ENCODE measurements around the gene ACP5.
"Not testable (repeated sequence)": the region's sequence is repeated elsewhere in the genome, so short reads cannot be mapped to it uniquely, and the experiment has no call there.

Gene ACP5

GRCh38 chr19:11578258-11579142, 1.1 kb upstream of the ACP5 start:
- no peak for DNase-seq (ENCODE audit: low spot score)

GRCh38 chr19:11576227-11576626, 1.2 kb downstream of the ACP5 start:
- no peak for DNase-seq (ENCODE audit: low spot score)

DNA sequence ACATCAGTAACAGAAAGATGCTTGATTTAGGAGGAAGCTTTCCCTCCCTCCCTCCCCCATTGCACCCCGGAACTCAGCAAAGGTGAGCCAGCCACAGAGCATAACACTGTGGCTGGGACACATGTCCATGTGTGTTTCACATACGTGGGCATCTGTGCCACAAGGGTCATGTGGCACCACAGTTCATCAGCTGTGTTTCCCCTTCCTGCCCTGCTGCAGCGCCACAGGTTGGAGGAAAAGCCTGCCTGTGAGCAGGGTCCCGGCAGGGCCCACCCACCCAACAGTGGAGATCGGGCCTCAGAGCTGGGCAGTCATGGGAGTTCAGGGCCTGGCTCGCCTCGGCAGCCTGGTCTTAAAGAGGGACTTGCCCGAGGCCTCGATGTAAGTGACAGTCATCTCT, 2.8 kb downstream of the ACP5 start:
- DNase-seq (ENCODE audit: low spot score): no peak

DNA sequence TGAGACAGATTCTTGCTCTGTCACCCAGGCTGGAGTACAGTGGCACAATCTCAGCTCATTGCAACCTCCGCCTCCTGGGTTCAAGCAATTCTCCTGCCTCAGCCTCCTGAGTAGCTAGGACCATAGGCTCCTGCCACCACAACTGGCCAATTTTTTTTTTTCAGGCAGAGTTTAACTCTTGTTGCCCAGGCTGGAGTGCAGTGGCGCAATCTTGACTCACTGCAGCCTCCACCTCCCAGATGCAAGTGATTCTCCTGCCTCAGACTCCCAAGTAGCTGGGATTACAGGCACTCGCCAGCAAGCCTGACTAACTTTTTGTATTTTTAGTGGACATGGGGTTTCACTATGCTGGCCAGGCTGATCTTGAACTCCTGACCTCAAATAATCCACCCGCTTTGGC, 3.7 kb downstream of the ACP5 start:
- not testable (repeated sequence) for DNase-seq (ENCODE audit: low spot score)

GRCh38 chr19:11573354-11573753, 4.1 kb downstream of the ACP5 start:
- DNase-seq (ENCODE audit: low spot score): not testable (repeated sequence)

GRCh38 chr19:11570039-11570462, 7.4 kb downstream of the ACP5 start:
- DNase-seq (ENCODE audit: low spot score): peak; percentile 31

- DNase-seq (ENCODE audit: low spot score): no peak
Measured at GRCh38 chr19:11566164-11566563, 11.3 kb downstream of the ACP5 start.

- not testable (repeated sequence) for DNase-seq (ENCODE audit: low spot score)
Measured at GRCh38 chr19:11565649-11565980, 11.8 kb downstream of the ACP5 start.

- DNase-seq (ENCODE audit: low spot score): not testable (repeated sequence)
Measured at GRCh38 chr19:11564082-11564807, 13.2 kb downstream of the ACP5 start.

DNA sequence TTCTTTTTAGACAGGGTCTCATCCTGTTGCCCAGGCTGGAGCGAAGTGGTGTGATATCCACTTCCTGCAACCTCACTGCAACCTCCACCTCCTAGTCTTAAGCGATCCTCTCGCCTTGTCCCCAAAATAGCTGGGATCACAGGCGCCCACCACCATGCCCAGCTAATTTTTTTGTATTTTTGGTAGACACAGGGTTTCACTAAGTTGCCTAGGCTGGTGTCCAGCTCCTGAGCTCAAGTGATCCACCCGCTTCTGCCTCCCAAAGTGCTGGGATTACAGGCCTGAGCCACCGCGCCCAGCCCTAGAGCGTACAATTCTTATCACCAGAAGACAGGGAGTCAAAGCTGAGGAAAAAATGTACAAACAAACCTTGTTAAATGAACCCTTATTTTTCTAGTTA, 13.9 kb downstream of the ACP5 start:
- no peak for DNase-seq (ENCODE audit: low spot score)

DNA sequence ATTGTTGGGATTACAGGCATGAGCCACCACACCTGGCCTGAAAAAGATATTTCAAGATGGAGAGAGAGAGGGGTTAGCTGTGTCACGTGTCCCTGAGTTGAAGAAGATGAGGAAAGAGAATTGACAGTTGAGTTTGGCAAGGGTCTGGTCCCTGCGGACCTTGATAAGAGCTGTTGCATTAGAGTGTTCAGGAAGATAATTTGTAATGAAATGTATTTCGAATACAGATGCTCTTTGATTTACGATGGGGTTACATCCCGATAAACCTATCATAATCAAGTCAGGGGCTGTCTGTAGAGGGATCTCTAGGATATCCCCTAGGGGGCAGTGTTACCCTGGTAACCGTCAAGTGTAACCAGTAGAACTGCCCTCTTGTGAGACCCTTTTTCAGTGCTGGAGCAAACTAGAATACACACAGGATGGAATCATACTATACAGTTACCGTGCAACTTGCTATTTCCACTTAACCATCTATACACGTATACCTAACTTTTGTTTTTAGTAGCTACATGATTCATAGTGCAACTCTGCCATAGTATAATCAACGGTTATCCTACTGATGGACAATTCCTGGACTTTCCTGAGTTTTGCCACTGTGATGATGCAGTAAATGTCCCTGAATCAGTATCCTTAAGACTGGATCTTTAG, 16.9 kb downstream of the ACP5 start:
- DNase-seq (ENCODE audit: low spot score): peak; percentile 92

DNA sequence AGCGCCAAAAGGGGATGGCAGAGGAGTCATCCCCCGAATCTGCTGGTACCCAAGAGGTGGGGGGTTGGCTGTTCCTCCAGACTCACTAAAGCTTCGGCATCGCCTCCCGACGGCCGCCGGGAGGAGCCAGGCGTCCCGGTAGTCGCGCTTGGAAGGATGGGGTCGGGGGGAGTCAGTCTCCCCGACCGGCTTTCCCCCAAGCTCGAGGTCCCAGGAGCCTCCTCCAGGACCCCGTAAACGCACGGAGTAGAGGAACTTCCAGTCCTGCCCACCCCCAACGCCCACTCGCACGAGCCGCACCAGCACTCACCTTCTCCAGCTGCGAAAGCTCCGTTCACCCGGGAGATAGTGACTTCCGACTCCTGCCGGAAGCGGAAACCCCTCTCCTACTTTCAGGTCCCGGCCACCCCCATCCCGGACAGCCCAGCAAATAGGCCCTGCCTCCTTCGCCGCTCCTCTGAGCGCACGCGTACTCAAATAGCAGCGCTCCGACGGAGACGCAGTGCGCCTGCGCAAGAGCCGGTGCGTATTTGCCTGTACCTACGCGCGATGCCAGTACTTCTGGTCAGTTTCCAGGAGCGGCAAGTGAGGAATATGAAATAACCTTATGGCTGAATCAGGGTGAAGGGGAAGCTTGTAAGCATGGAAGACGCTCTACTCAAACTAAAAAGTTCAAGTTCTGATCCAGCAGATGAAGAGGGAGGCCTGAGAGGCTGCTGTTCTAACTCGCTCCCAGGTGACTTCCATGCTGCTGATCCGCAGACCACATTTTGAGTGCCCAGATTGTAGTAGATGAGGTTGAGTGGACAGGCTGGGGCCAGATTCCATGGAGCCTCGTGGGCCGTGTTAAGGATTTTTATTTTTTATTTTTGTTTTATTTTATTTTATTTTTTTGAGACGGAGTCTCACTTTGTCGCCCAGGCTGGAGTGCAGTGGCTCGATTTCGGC, 18.3 kb downstream of the ACP5 start, which contains the start of gene ELOF1:
Gene ELOF1, minus strand, starts transcription at position 350 of the 948 bp plus-strand sequence. CDS start 4,883 bp downstream, outside the sequence.
- peak; percentile 98 for DNase-seq (ENCODE audit: low spot score)

DNA sequence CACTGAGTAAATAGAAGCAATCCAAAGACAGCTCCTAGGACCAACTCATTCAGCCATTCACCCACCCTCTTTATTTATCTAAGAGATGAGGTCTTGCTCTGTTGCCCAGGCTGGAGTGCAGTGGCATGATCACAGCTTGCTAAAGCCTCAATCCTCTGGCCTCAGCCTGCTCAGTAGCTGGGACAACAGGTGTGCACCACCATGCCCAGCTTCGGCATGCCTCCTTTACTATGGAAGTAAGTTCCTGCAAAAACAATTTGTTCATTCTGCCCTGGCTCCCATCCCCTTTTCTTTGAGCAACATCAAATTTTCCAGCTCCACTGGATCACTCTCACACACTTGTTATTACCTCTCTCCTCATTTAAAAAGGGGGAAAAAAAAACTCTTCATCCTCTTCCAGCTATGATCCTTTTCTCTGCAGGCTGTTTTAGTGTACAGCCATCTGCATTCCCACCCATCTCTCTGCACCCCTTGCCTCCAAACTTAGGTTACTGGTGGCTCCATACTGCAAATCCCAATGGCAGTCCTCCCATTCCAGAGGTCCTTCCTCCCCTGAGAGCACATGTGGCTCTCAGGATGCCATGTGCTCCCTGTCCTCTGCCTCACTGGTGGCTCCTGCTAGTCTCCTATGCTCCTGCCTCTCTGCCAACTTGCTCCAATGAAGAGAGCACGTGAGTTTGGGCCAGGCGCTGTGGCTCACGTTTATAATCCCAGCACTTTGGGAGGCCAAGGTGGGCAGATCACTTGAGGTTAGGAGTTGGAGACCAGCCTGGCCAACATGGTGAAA, 20.6 kb downstream of the ACP5 start:
- DNase-seq (ENCODE audit: low spot score): no peak

DNA sequence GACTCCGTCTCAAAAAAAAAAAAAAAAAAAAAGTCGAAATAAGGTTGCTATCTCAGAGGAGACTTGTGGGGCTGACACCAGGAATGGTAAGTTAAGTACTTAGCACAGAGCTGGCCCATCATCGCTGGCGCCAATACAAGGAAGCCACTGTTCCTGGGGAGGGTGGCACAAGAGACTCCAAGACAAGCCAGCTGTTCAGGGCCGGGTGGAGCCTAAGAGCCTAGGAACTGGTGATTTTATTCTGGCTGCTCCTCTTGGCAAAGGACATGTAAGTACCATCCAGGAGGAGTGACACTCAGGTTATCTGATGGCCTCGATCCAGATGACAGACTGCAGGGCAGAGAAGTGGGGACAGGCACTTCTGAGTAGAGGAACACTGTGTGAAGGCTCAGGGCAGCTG, 22.2 kb downstream of the ACP5 start:
- no peak for DNase-seq (ENCODE audit: low spot score)

- DNase-seq (ENCODE audit: low spot score): peak; percentile 53
Measured at GRCh38 chr19:11554160-11554559, 23.3 kb downstream of the ACP5 start.

DNA sequence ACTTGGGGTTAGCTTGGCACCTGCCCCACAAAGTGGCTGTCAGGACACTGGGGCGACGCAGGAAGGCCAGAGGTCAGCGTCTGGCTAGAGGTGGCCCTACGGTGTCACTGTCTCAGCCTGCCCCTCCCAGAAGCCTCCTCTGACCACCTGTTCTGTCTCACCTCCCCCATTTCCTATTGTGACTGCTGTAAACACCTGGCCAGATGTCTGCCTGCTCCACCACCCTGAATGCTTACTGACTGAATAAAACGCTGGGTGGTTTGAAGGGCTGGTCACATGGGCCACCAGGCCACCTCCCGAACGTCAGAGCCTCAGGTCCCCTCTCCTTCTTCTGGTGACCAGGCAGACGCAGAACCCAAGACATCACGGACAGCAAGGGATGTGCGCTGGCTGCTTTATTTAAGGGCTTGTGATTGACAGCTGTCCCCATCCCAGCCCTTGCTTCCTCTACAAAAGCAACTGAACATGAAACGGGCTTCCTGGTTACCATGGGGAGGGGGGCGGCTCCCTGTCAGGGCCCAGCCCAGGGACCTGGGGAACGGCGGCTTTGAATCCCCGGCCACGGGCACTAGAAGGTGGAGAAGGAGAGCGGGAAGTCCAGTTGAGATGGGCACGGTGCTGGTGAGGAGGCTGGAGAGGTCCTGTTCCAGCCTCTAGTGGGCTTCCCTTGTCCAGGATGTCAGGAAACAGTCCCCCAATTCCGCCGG, 24.6 kb downstream of the ACP5 start:
- DNase-seq (ENCODE audit: low spot score): no peak

GRCh38 chr19:11551603-11552235, 25.7 kb downstream of the ACP5 start:
- DNase-seq (ENCODE audit: low spot score): no peak

GRCh38 chr19:11550265-11550664, 27.2 kb downstream of the ACP5 start:
- DNase-seq (ENCODE audit: low spot score): no peak

DNA sequence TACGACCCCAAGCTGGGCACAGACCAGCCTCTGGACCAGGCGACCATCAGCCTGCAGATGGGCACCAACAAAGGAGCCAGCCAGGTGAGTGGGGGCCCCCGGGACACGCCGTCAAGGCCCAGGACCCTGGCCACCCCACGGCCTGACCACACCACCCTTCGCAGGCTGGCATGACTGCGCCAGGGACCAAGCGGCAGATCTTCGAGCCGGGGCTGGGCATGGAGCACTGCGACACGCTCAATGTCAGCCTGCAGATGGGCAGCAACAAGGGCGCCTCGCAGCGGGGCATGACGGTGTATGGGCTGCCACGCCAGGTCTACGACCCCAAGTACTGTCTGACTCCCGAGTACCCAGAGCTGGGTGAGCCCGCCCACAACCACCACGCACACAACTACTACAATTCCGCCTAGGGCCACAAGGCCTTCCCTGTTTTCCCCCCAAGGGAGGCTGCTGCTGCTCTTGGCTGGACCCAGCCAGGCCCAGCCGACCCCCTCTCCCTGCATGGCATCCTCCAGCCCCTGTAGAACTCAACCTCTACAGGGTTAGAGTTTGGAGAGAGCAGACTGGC, 28.0 kb downstream of the ACP5 start:
- DNase-seq (ENCODE audit: low spot score): no peak
